CD8-positive, alpha-beta memory T cell (primary cell): ENCODE data around the gene ISG20L2. TPM values are rescaled to one million over a fixed set of nuclear protein-coding genes. Genes with fewer than 3 reads are reported as not detected.
A peak's percentile ranks its signal among the peaks of the same experiment; 100 is the strongest.

ENCODE experiments used
- CTCF ChIA-PET: fragments of 350-600 bp; sonication (Branson Sonifier 250); formaldehyde crosslinking; loops from one replicate; lab custom pipeline; 2021; ENCODE audit warnings: antibody characterized with exemption; lab: Charles Lee
- POLR2A ChIA-PET: fragments of 350-600 bp; sonication (Branson Sonifier 250); formaldehyde crosslinking; loops from one replicate; lab custom pipeline; 2021; ENCODE audit warnings: antibody characterized with exemption; lab: Charles Lee
- DNase-seq, 5 donors: peaks; one replicate each; pipeline versions ENCODE4 v3.0.0 to v3.0.0-alpha.2; 2020 to 2022; ENCODE audit warnings: mixed read lengths in 1 of 5
- H3K27ac ChIP-seq: one replicate; pipeline ENCODE4 v1.7.0; 2013; ENCODE audit warnings: low read depth, mild to moderate bottlenecking, low read length, moderate library complexity
- H3K27me3 ChIP-seq: 2 replicates; pipeline ENCODE4 v1.7.0; 2013; ENCODE audit warnings: low read length, mild to moderate bottlenecking; ENCODE audit not compliant: insufficient read depth, poor library complexity, severe bottlenecking
- H3K36me3 ChIP-seq: 2 replicates; pipeline ENCODE4 v1.7.0; 2013; ENCODE audit warnings: mild to moderate bottlenecking, low read length, moderate library complexity; ENCODE audit not compliant: insufficient read depth
- H3K4me1 ChIP-seq: 2 replicates; pipeline ENCODE4 v1.7.0; 2013; ENCODE audit warnings: mild to moderate bottlenecking, low read length, moderate library complexity; ENCODE audit not compliant: insufficient read depth
- H3K4me3 ChIP-seq: 2 replicates; pipeline ENCODE4 v1.7.0; 2013; ENCODE audit warnings: mild to moderate bottlenecking, low read length
- H3K9me3 ChIP-seq: 2 replicates; pipeline ENCODE4 v1.7.0; 2013; ENCODE audit warnings: mild to moderate bottlenecking, low read length
- H3K27ac Mint-ChIP-seq, 8 donors: one replicate each; pipeline ENCODE4 v1.8.0; 2020 to 2021; ENCODE audit warnings: mixed read lengths in 8 of 8, mild to moderate bottlenecking in 6 of 8, inconsistent platforms in 3 of 8, moderate library complexity in 3 of 8
- H3K27me3 Mint-ChIP-seq, 2 donors: one replicate each; pipeline ENCODE4 v1.8.0; 2020 to 2021; ENCODE audit warnings: mixed read lengths in 2 of 2, mild to moderate bottlenecking in 1 of 2, moderate library complexity in 1 of 2
- H3K36me3 Mint-ChIP-seq, 3 donors: one replicate each; pipeline ENCODE4 v1.8.0; 2020 to 2021; ENCODE audit warnings: mixed read lengths in 3 of 3, inconsistent platforms in 1 of 3, mild to moderate bottlenecking in 1 of 3
- H3K4me1 Mint-ChIP-seq, 3 donors: one replicate each; pipeline ENCODE4 v1.8.0; 2020 to 2021; ENCODE audit warnings: mixed read lengths in 3 of 3, inconsistent platforms in 1 of 3, mild to moderate bottlenecking in 1 of 3
- H3K4me3 Mint-ChIP-seq, 7 donors: one replicate each; pipeline ENCODE4 v1.8.0; 2020 to 2021; ENCODE audit warnings: mixed read lengths in 7 of 7, mild to moderate bottlenecking in 6 of 7, moderate library complexity in 4 of 7, inconsistent platforms in 2 of 7
- H3K9me3 Mint-ChIP-seq, 5 donors: one replicate each; pipeline ENCODE4 v1.8.0; 2020 to 2022; ENCODE audit warnings: mixed read lengths in 5 of 5, mild to moderate bottlenecking in 3 of 5, moderate library complexity in 2 of 5, inconsistent platforms in 1 of 5
- polyA plus RNA-seq: library from polyadenylated mRNA; unstranded; fragments of 300-500 nt; fragmentation: Illumina TruSeq; gene quantifications from one replicate; pipeline ENCODE4 v1.2.3, GENCODE V29; 2021
- total RNA-seq, 2 experiments: library from RNA; stranded (reverse); gene quantifications; one replicate each; pipeline ENCODE4 v1.2.3, GENCODE V29; 2021

Gene ISG20L2
- total and polyA plus RNA-seq, 3 experiments from 2014 or later: 25.0 to 75.9 (median 69.4) TPM

DNA sequence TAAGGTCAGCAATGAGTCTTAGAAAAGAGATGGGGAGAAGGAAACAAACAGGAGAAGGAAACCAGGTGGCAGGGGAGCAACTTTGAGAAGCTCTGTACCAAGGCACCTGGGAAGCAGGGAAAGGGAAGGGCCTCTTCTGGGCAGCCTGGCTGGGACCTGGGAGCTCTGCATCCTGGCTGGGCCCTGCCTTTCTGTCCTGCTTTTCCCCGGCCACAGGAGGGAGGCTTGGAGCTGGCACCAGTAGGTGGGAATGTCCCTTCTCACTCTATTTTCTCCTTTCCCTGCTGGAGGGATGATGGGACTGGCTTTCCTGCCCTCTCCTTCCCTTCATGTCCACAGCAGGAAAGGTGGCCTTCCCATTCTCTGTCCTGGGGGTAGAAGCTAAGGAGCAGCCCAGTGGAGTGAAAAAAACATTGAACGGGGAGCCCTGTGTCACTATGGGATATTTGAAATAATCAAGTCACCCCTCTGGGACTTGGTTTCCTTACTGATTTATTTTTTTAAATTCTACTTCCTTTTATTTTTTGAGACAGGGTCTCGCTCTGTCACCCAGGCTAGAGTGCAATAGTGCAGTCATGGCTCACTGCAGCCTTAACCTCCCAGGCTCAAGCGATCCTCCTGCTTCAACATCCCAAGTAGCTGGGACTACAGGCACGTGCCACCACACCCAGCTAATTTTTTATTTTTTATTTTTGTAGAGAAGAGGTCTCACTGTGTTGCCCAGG is 46.2 kb downstream of the ISG20L2 start:
- H3K27me3 Mint-ChIP-seq: peaks cover 45 to 60% of the 10 kb centered on the region in 2 donors

DNA sequence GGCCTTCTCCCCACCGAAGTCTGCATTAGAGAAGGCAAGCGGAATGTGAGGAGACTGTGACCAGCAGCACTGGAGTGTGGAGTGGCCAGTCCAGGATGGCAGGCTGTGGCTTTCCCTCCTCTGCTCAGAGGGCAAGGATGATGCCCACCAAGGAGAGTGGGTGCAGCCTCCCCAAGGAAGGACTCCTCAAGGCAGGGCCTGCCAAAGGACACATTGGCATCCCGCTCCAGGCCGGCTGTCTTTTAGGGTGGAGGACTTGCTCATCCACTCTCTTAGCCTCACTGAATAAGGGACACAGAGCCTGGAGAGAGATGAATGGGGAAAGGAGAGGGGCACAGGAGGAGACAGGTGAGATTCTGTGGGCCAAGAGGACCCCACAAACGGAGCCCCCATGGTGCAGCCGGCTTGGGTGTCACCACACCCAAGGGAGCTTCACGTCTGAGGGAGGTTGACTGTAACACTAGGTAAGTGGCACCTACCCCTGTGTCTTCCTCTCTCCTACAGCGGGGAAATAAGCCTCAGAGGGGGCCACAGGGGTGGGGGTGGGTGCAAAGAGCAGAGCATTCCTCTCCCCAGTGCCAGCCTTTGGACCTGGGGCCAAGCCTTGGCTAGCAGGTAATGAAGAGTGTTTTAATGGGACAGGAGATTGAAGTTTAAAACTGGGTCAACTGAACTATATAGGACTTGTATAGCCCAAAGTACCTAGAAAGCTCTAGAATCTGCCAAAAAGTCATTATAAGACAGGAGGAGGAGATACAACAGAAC is 47.2 kb downstream of the ISG20L2 start:
- POLR2A ChIA-PET: no interaction called here
- DNase-seq: no peak
- Histone ChIP-seq H3K27me3 (peaks cover 31% of the 10 kb centered on the region), H3K36me3 (no peaks in the 10 kb centered on the region), H3K4me3 (no peak overlapping the region), H3K9me3 (no peaks in the 10 kb centered on the region), H3K4me1 (peaks cover 19% of the 10 kb centered on the region), H3K27ac (no peak overlapping the region)
- H3K4me3 Mint-ChIP-seq: no peak overlapping the region
- H3K27ac Mint-ChIP-seq: no peak overlapping the region
- peaks cover 13 to 29% (median 27%) of the 10 kb centered on the region in 3 donors for H3K4me1 Mint-ChIP-seq
- peaks cover 48 to 64% of the 10 kb centered on the region in 2 donors for H3K27me3 Mint-ChIP-seq
- CTCF ChIA-PET: interaction anchor here (1.6 kb wide), 1 partner anchor 54 kb away, joined by 8 read pairs; no protein-coding TSS in a partner anchor
- no peaks in the 10 kb centered on the region for H3K9me3 Mint-ChIP-seq
- H3K36me3 Mint-ChIP-seq: no peaks in the 10 kb centered on the region

More for the DNA sequence above, 46.2 kb downstream of the ISG20L2 start:
- H3K9me3 Mint-ChIP-seq: no peaks in the 10 kb centered on the region
- no peak for DNase-seq
- Histone ChIP-seq H3K27me3 (peaks cover 30% of the 10 kb centered on the region), H3K27ac (no peak overlapping the region), H3K4me1 (peaks cover 18% of the 10 kb centered on the region), H3K9me3 (no peaks in the 10 kb centered on the region), H3K4me3 (no peak overlapping the region), H3K36me3 (no peaks in the 10 kb centered on the region)
- no peaks in the 10 kb centered on the region for H3K36me3 Mint-ChIP-seq
- peaks cover 13 to 26% (median 25%) of the 10 kb centered on the region in 3 donors for H3K4me1 Mint-ChIP-seq
- H3K27ac Mint-ChIP-seq: no peak overlapping the region
- no peak overlapping the region for H3K4me3 Mint-ChIP-seq
- ChIA-PET POLR2A (no interaction called here), CTCF (interaction anchor here (0.8 to 1.6 kb wide), 5 partner anchors 10 to 55 kb away, joined by 3 to 8 read pairs (median 3); partner anchors contain the start of genes ISG20L2 and METTL25B)

DNA sequence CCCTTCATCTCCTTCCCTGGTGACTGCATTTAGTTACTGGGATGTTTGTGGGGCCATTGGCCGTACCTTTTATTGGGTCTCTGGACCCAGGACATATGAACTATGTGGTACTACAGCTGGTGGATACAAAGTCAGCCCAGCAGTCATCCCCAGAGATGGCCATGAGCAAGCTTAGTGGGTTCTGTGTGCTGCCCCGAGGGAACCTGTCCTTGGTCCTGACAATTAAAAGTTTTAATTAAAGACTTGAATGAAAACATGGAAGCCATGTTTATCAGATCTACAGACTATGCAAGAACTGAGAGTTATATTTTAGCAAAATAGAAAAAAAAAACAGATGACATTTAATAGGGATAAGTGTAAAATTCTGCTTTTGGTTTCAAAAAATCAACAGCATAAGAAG is 48.5 kb downstream of the ISG20L2 start:
- H3K27ac ChIP-seq: no peak overlapping the region
- Mint-ChIP-seq H3K27me3 (peaks cover 48 to 70% of the 10 kb centered on the region in 2 donors), H3K27ac (no peak overlapping the region), H3K4me1 (peaks cover 13 to 29% (median 27%) of the 10 kb centered on the region in 3 donors), H3K4me3 (no peak overlapping the region), H3K9me3 (no peaks in the 10 kb centered on the region), H3K36me3 (no peaks in the 10 kb centered on the region)
- H3K9me3 ChIP-seq: no peaks in the 10 kb centered on the region
- H3K4me1 ChIP-seq: peaks cover 19% of the 10 kb centered on the region
- H3K27me3 ChIP-seq: peaks cover 36% of the 10 kb centered on the region
- no peak for DNase-seq
- no peaks in the 10 kb centered on the region for H3K36me3 ChIP-seq
- CTCF ChIA-PET: interaction anchor here (1.0 kb wide), 1 partner anchor 9 kb away, joined by 5 read pairs; no protein-coding TSS in a partner anchor
- POLR2A ChIA-PET: no interaction called here
- no peak overlapping the region for H3K4me3 ChIP-seq

DNA sequence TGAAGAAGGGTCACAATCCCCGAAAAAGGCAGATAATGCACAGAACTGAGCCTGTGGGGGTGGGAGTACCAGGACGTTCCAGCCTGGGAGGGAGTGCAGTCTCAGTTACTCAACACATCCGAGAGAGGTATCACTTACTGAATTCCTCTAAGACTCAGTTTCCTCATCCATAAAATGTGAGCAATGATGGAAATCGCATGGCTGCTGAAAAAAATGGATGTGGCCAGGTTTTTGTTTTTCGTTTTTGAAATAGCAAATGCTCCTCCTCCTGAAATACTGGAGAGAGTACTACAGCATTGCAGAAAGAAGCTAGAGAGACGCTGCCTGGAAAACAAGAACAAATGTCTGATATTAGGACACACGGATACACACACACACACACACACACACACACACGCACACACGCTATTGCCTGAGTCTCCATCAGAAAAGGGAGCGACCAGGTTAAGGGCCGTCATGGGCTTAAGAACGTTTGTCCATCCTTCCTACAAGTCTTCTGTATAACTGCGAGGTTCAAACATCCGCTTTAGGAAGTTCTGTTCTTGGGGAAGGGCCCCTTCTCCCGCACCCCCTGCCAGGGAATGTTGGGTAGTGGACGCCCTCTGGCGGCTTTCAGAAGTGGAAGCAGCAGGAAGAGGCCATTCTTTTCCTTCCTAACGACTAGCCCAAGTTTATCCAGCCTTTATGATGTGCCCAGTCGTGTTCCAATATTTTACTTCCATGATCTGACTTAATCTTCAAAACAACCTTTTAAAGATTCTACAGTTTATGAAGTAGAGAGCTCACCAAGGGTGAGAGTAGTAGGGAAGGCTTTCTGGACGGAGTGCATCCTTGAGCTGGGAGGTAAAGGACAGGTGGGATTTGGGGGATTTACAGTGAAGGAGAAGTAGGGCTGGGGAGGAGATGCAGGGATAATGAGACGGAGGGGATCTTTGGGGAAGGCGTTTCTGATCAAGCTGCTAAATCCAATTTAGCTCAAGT is 50.7 kb downstream of the ISG20L2 start:
- Mint-ChIP-seq H3K36me3 (no peaks in the 10 kb centered on the region), H3K27ac (peak overlapping the region in 1 of 8 donors; percentile 3), H3K27me3 (peaks cover 48 to 73% of the 10 kb centered on the region in 2 donors), H3K4me3 (peak overlapping the region in 4 of 7 donors; percentile 20 to 54 (median 38)), H3K4me1 (peaks cover 8 to 16% (median 13%) of the 10 kb centered on the region in 3 donors), H3K9me3 (no peaks in the 10 kb centered on the region)
- no peaks in the 10 kb centered on the region for H3K36me3 ChIP-seq
- H3K27me3 ChIP-seq: peaks cover 39% of the 10 kb centered on the region
- peak overlapping the region; percentile 26 for H3K4me3 ChIP-seq
- peaks cover 10% of the 10 kb centered on the region for H3K4me1 ChIP-seq
- ChIA-PET CTCF (interaction anchor here (0.7 to 3.5 kb wide), 17 partner anchors 10 to 388 kb away, joined by 3 to 16 read pairs (median 4); partner anchors contain the start of genes CRABP2, ISG20L2 and METTL25B), POLR2A (no interaction called here)
- H3K27ac ChIP-seq: peak overlapping the region; percentile 33
- peak in 3 of 5 donors; percentile 8 to 38 (median 27) for DNase-seq
- no peaks in the 10 kb centered on the region for H3K9me3 ChIP-seq

DNA sequence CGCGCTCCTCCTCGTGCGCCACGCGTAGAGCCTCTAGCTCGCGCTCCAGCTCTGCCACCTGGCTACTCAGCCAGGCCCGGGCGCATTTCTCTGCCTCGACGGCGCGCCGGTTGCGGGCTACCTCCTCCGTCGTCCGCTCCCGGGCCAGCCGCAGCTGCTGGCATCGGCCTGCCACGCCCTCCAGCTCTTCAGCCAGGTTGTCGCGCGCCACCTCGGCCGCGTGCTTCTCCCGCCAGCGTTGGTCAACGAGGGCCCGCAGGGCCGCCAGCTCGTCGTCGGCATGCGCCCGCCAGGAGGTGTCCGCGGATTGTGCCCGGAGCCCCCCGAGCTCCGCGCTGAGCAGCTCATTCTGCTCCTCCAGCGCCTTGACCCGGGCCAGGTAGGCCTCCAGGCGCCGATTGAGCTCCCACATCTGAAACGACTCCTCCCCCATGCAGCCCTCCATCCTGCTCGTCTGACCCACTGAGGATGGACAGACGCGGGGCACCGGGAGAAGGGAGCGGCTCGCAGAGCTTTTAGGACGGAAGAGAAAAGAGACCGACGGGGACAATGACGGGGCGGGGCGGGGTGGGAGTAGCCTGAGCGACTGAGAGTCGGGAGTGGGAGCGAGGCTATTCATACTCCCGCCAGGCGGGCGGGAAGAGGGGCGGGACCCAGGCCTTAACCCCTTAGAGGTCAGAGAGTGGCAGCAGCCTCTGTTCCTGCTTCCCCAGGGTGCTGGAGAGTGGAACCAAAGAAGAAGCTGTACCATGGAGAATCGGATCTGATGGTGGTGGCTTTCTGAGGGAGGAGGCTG is 51.5 kb downstream of the ISG20L2 start, which contains the start of gene NES:
Gene NES (minus strand): TSS at position 588 of the 796 bp plus-strand sequence. CDS start 143 bp downstream, at position 445.
- CTCF ChIA-PET: interaction anchor here (0.8 to 3.5 kb wide), 12 partner anchors 10 to 162 kb away, joined by 3 to 16 read pairs (median 4); partner anchors contain the start of genes CRABP2, ISG20L2 and METTL25B
- Histone ChIP-seq H3K4me1 (peaks cover 10% of the 10 kb centered on the region), H3K36me3 (no peaks in the 10 kb centered on the region), H3K27me3 (peaks cover 39% of the 10 kb centered on the region), H3K27ac (peak within 1 kb of the TSS; percentile 33), H3K9me3 (no peaks in the 10 kb centered on the region), H3K4me3 (peak within 1 kb of the TSS; percentile 26)
- Mint-ChIP-seq H3K36me3 (no peaks in the 10 kb centered on the region), H3K27ac (peak within 1 kb of the TSS in 1 of 8 donors; percentile 3), H3K9me3 (no peaks in the 10 kb centered on the region), H3K27me3 (peaks cover 50 to 69% of the 10 kb centered on the region in 2 donors), H3K4me1 (peaks cover 8 to 16% (median 13%) of the 10 kb centered on the region in 3 donors), H3K4me3 (peak within 1 kb of the TSS in 4 of 7 donors; percentile 20 to 61 (median 42))
- POLR2A ChIA-PET: no interaction called here
- no peak for DNase-seq

DNA sequence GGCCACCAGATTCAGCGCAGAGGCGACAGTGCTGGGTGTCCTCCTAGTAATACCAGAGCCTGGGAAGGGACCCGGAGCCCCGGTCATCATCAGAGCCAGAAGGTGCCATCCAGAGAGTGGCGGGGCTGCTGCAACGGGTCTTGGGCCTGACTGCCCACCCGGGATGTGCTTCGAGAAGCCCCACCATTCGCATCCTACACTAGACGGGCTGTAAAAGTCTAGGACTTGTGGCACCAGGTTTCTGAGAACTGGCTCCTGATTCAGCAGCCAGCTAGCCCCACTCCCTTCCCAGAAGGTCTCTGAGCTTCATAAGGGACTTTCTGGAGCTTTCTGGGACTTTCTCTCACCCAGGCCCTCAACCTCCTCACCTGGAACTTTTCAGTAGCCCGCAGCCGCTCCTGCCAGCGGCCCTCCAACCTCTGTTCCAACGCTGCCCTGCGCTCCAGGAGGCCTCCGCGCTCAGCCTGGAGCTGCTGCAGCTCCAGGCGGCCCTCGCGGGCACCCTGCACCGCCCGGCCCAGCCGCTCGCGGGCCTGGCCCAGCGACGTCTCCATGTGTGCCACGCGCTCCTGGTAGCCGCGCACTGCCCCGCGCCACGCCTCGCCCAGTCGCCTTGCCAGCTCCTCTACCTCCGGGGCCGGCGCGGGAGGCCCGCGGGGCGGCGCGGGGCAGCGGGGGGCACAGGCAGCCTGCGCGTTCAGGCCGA is 52.3 kb downstream of the ISG20L2 start:
- Histone ChIP-seq H3K27ac (no peak overlapping the region), H3K4me3 (no peak overlapping the region), H3K36me3 (no peaks in the 10 kb centered on the region), H3K9me3 (no peaks in the 10 kb centered on the region), H3K4me1 (peaks cover 10% of the 10 kb centered on the region), H3K27me3 (peaks cover 36% of the 10 kb centered on the region)
- peaks cover 8 to 16% (median 13%) of the 10 kb centered on the region in 3 donors for H3K4me1 Mint-ChIP-seq
- no peak overlapping the region for H3K27ac Mint-ChIP-seq
- ChIA-PET POLR2A (no interaction called here), CTCF (interaction anchor here (0.9 to 3.5 kb wide), 11 partner anchors 12 to 291 kb away, joined by 3 to 16 read pairs (median 4); partner anchors contain the start of gene CRABP2)
- peaks cover 0 to under 1% (median 0%) of the 10 kb centered on the region in 3 donors for H3K36me3 Mint-ChIP-seq
- no peak overlapping the region for H3K4me3 Mint-ChIP-seq
- H3K27me3 Mint-ChIP-seq: peaks cover 49 to 68% of the 10 kb centered on the region in 2 donors
- no peaks in the 10 kb centered on the region for H3K9me3 Mint-ChIP-seq
- DNase-seq: no peak
